ENCODE measurements around the gene SSX1.
"Not testable (repeated sequence)": the region's sequence is repeated elsewhere in the genome, so short reads cannot be mapped to it uniquely, and the experiment has no call there.

SSX1 gene

DNA sequence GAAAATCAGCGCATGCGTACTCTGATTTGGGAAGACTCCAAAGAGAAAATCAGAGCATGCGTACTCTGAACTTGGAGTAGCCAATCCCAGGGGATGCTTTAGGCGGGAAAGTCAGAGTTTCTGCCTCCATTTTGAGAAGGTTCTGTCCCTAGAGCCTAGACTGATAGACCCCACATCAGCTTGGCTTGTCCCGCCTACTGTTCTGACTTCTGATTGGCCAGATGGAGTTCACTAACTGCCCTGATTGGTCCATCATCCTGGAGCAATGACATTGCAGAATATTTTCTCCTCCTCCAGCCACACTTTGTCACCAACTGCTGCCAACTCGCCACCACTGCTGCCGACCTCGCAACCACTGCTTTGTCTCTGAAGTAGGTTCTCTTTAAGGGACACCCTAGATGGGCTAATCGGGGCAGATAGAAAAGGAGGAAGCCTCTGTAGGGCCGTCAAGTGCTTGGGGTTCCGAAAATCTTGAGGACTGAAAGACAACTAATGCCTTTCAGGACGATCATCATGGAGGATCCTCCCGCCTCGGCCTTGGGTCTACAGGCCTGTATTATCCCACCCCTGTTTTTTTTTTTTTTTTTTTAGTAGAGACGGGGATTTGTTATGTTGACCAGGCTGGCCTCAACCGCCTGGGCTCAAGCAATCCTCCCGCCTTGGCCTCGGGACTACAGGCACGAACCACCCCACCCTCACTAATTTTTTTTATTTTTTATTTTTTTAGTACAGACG lies at the start of gene SSX1:
Gene SSX1, plus strand, starts transcription at position 331 of the 735 bp plus-strand sequence. CDS start 1,850 bp downstream, outside the sequence.
- H3K9ac ChIP-seq (ENCODE audit: low read depth, low read length); H3K27me3 ChIP-seq (ENCODE audit: control insufficient read depth, insufficient read depth, low read length); H3K4me3 ChIP-seq (ENCODE audit: low read depth, low read length); H3K9me3 ChIP-seq (ENCODE audit: control insufficient read depth, insufficient read depth, low read length); H3K4me1 ChIP-seq (ENCODE audit: control insufficient read depth, insufficient read depth, low read length); H3K36me3 ChIP-seq (ENCODE audit: control insufficient read depth, insufficient read depth, low read length): not testable (repeated sequence)

DNA sequence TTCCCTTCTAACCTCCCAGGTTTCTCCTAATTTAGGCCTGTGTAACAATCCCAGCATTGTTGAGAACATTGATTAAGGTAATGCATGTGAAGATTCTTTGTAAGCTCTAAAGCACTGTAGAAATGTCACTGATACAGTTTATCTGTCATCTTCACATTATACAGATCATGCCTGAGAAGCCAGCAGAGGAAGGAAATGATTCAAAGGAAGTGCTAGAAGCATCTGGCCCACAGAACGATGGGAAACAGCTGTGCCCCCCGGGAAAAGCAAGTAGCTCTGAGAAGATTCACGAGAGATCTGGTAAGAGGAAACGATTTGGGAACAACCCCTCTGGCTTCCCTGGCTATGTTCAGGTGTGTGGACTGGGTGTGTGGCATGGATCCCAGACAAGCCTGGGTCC lies 40.9 kb upstream of the SSX1 start:
- not testable (repeated sequence) for H3K4me3 ChIP-seq (ENCODE audit: low read depth, low read length); H3K9me3 ChIP-seq (ENCODE audit: control insufficient read depth, insufficient read depth, low read length); H3K36me3 ChIP-seq (ENCODE audit: control insufficient read depth, insufficient read depth, low read length); H3K9ac ChIP-seq (ENCODE audit: low read depth, low read length); H3K4me1 ChIP-seq (ENCODE audit: control insufficient read depth, insufficient read depth, low read length); H3K27me3 ChIP-seq (ENCODE audit: control insufficient read depth, insufficient read depth, low read length)

DNA sequence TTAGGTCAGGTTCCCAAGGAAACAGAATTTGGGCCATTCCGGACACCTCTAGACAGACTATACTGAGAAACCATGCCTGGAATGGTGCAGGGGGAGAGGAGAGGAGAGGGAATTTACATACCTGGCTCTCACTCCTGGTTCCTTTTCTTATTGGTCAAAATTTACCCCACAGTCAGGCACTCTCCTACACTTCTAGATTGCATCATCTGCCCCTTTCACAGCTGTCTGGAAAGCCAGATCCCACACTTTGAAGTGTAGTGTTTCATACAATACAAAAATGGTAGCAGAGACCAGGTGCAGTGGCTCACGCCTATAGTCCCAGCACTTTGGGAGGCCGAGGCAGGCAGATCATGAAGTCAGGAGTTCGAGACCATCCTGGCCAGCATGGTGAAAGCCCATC lies 31.0 kb upstream of the SSX1 start:
- H3K4me3 ChIP-seq (ENCODE audit: low read depth, low read length); H3K27me3 ChIP-seq (ENCODE audit: control insufficient read depth, insufficient read depth, low read length); H3K36me3 ChIP-seq (ENCODE audit: control insufficient read depth, insufficient read depth, low read length); H3K9ac ChIP-seq (ENCODE audit: low read depth, low read length); H3K4me1 ChIP-seq (ENCODE audit: control insufficient read depth, insufficient read depth, low read length); H3K9me3 ChIP-seq (ENCODE audit: control insufficient read depth, insufficient read depth, low read length): not testable (repeated sequence)

- not testable (repeated sequence) for H3K9me3 ChIP-seq (ENCODE audit: control insufficient read depth, insufficient read depth, low read length)
These were observed 2.2 kb upstream of the SSX1 start for GRCh38 chrX:48252945-48253344.

DNA sequence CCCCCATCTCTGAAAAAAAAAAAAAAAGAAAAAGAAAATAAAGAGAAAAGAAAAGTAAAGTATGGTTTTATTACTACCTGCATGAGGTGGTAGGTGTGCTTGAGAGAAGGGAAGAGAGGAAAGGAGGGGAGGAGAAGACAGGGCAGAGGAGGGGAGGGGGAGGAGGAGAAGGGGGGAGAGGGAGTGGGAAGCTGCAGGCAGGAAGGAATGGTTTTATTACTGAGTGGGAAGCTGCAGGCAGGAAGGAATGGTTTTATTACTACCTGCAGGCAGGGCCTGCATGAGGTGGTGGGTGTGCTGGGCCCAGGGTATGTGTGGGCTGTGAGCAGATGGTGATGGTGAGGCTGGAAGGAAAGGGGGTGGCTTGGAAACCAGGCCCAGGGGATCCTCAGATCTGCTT lies 19.2 kb downstream of the SSX1 start:
- H3K9me3 ChIP-seq (ENCODE audit: control insufficient read depth, insufficient read depth, low read length); H3K4me3 ChIP-seq (ENCODE audit: low read depth, low read length); H3K36me3 ChIP-seq (ENCODE audit: control insufficient read depth, insufficient read depth, low read length); H3K27me3 ChIP-seq (ENCODE audit: control insufficient read depth, insufficient read depth, low read length); H3K9ac ChIP-seq (ENCODE audit: low read depth, low read length); H3K4me1 ChIP-seq (ENCODE audit: control insufficient read depth, insufficient read depth, low read length): not testable (repeated sequence)

More at GRCh38 chrX:48252945-48253344, 2.2 kb upstream of the SSX1 start:
- H3K27me3 ChIP-seq (ENCODE audit: control insufficient read depth, insufficient read depth, low read length); H3K4me3 ChIP-seq (ENCODE audit: low read depth, low read length); H3K9ac ChIP-seq (ENCODE audit: low read depth, low read length); H3K4me1 ChIP-seq (ENCODE audit: control insufficient read depth, insufficient read depth, low read length); H3K36me3 ChIP-seq (ENCODE audit: control insufficient read depth, insufficient read depth, low read length): not testable (repeated sequence)

GRCh38 chrX:48278958-48279357 lies 23.8 kb downstream of the SSX1 start:
- no peak overlapping the region for H3K9ac ChIP-seq (ENCODE audit: low read depth, low read length)
- H3K4me1 ChIP-seq (ENCODE audit: control insufficient read depth, insufficient read depth, low read length) = no peaks in the 10 kb centered on the region
- no peaks in the 10 kb centered on the region for H3K27me3 ChIP-seq (ENCODE audit: control insufficient read depth, insufficient read depth, low read length)

GRCh38 chrX:48280729-48281128 lies 25.5 kb downstream of the SSX1 start:
- H3K9me3 ChIP-seq (ENCODE audit: control insufficient read depth, insufficient read depth, low read length); H3K4me3 ChIP-seq (ENCODE audit: low read depth, low read length); H3K27me3 ChIP-seq (ENCODE audit: control insufficient read depth, insufficient read depth, low read length); H3K4me1 ChIP-seq (ENCODE audit: control insufficient read depth, insufficient read depth, low read length); H3K9ac ChIP-seq (ENCODE audit: low read depth, low read length); H3K36me3 ChIP-seq (ENCODE audit: control insufficient read depth, insufficient read depth, low read length): not testable (repeated sequence)

More at GRCh38 chrX:48278958-48279357, 23.8 kb downstream of the SSX1 start:
- Histone ChIP-seq H3K4me3 (ENCODE audit: low read depth, low read length) (no peak overlapping the region), H3K36me3 (ENCODE audit: control insufficient read depth, insufficient read depth, low read length) (no peaks in the 10 kb centered on the region), H3K9me3 (ENCODE audit: control insufficient read depth, insufficient read depth, low read length) (no peaks in the 10 kb centered on the region)

DNA sequence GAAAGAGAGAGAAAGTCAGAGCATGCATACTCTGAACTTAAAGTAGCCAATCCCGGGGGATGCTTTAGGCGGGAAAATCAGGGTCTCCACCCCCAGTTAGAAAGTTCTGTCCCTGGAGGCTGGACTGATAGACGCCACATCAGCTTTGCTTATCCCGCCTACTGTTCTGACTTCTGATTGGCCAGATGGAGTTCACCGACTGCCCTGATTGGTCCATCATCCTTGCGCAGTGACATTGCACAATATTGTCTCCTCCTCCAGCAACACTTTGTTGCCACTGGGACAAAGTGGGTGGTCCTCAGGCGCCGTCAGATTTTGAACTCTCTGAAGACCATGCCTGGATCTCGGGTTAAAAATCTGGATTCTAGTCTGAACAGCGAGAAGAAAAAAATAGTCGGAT lies 51.0 kb downstream of the SSX1 start:
- H3K27me3 ChIP-seq (ENCODE audit: control insufficient read depth, insufficient read depth, low read length) = no peaks in the 10 kb centered on the region
- H3K4me1 ChIP-seq (ENCODE audit: control insufficient read depth, insufficient read depth, low read length) = no peaks in the 10 kb centered on the region
- H3K4me3 ChIP-seq (ENCODE audit: low read depth, low read length) = no peak overlapping the region
- H3K9me3 ChIP-seq (ENCODE audit: control insufficient read depth, insufficient read depth, low read length) = no peaks in the 10 kb centered on the region
- no peak overlapping the region for H3K9ac ChIP-seq (ENCODE audit: low read depth, low read length)
- no peaks in the 10 kb centered on the region for H3K36me3 ChIP-seq (ENCODE audit: control insufficient read depth, insufficient read depth, low read length)

- H3K27me3 ChIP-seq (ENCODE audit: control insufficient read depth, insufficient read depth, low read length); H3K9ac ChIP-seq (ENCODE audit: low read depth, low read length); H3K9me3 ChIP-seq (ENCODE audit: control insufficient read depth, insufficient read depth, low read length); H3K4me3 ChIP-seq (ENCODE audit: low read depth, low read length); H3K4me1 ChIP-seq (ENCODE audit: control insufficient read depth, insufficient read depth, low read length); H3K36me3 ChIP-seq (ENCODE audit: control insufficient read depth, insufficient read depth, low read length): not testable (repeated sequence)
These were observed 58.8 kb downstream of the SSX1 start for GRCh38 chrX:48313996-48314395.

Data from iPS-15b (cell line).